MV-4-11 (cell line): Measurements from ENCODE around the gene ITGA7.

Experiments
- DNase-seq: peaks from one replicate; lab custom pipeline; 2025; lab: John Stamatoyannopoulos, UW

The ITGA7 gene

GRCh38 chr12:55700255-55701018 lies 7.3 kb downstream of the ITGA7 start:
- peak; percentile 75 for DNase-seq

DNA sequence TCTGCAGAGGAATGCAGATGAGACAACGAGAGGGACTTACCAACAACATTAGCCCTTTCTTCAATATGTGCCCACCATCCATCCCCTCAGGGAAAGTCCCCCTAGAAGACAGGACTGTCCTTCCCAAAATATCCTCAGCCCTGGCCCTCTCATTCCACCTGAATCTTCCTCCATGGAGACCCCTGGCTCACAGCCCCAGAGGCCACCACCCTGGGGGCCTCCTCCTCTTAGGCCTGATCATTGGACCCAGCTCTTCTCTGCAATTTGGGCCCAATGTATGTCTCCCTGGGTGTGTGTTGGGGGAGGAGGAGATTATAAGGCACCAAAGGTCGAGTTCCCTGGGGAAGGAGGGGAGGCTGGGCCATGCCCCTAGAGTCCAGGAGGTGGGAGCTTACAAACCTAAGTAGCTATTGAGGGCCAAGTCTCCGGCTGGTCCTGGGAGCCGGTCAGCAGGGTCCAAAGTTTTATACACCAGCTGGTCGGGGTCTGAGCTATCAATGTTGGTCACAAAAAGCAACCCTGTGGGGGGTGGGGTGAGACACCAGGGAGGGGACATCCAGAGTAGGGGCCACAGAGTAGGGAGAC lies 8.1 kb downstream of the ITGA7 start:
- DNase-seq = no peak

DNA sequence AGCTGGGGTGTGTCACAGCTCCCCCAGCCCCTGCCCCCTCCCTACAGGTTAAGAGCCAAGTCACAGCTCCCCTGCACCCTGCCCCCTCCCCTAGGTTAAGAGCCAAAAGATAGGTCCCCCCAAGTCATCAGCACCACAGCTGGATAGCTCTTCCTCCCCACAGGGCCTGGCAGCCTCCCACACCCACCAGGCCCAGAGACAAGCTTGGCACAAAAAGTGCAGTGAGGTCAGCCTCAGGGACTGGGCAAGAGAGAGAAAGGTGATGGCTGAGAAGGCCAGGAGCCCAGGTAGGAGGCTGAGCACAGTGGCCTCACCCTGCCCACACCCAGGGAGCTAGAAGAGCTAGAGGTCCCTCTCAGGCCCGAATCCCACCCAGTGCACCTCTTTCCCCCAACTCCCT lies 8.7 kb downstream of the ITGA7 start:
- no peak for DNase-seq

- no peak for DNase-seq
Measured at GRCh38 chr12:55698241-55698955, 9.3 kb downstream of the ITGA7 start.

GRCh38 chr12:55697686-55698085 lies 10.0 kb downstream of the ITGA7 start:
- DNase-seq = no peak

DNA sequence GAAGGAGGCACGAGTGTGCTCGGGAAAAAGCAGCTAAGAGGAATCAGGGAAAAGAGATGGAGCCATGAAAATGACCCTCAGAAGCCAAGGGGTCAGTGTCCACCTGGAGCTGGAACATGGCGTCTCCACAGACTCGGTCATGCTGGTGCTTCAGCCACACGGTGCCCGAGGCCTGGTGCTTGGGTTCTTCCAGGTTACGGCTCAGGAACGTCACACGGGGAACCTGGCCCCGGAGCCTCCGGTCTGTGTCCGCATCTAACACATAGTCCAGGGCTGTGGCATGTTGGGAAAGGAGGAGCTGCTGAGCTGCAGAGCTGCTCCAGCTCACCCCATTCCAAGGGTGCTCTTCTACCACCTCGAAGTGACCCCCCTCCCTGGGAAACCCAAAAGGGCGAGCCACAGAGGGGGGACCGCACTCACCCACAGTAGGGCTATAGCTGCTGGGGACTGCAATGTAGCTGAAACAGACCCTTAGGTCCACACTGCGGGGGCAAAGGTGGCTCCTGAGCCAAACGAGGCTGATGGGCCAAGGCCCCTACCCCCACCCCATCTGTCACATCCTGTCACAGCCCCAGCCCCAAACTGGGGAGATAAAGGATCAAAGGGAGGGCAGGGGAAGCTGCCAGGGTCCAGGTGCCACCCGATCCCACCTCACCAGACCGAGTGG lies 10.8 kb downstream of the ITGA7 start:
- no peak for DNase-seq

DNA sequence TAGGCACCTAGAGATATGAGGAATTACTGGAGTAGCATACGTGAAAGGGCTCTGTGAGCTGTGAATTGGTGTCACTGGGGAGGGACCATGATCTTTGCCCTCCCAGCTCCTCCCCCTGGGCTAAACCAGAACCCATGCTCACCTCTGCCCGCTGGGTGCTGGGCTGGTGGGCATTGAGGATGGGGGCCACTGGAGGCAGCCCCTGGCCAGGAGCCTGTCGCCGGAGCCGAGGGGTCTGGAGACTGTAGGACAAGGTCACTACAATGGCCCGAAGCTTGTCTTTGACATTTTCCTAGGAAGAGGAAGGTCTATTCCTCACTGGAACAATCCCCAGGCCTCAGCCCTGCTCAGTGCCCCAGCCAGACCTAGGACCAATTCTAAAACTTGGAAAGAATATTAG lies 11.6 kb downstream of the ITGA7 start:
- DNase-seq = no peak

DNA sequence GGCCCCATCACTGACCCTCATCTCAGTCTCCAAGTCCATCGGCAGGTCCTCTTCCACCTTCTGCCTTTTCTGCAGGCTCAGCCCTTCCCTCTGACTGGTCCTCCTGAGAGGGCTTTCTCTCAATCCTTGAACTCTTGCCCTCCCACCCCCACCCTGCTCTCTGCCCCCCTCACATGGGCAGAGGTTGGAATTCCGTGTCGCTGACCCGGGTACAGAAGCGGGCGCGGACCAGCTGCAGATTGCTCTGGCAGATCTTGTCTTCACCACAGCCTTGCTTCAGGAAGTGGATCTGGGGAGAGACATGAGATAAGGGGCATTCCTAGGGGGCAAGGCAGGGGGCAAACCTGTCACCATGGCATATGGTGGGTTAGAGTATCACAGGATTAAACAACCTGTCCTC lies 12.4 kb downstream of the ITGA7 start:
- no peak for DNase-seq

DNA sequence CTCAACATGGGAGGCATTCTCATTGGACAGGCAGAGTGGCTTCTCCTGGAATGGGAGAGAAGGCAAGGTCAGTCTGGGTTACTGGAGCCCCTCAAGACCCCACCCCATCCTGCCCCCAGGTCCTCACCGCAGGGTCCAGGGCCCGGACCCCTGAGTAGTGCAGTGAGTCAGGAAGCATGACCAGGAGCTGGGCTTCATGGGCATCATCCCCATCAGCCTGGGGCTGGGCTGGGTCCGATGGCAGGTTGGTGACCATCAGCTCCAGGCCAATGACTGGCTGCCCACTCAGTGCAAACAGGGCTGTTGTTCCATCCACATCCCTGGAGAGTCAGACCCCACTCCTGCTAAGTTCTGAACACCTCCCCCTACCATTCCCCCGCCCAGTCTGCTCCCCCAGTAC lies 13.1 kb downstream of the ITGA7 start:
- no peak for DNase-seq

GRCh38 chr12:55694188-55694515 lies 13.6 kb downstream of the ITGA7 start:
- no peak for DNase-seq

- no peak for DNase-seq
Measured at GRCh38 chr12:55693323-55694187, 14.1 kb downstream of the ITGA7 start.

GRCh38 chr12:55692631-55693322 lies 14.9 kb downstream of the ITGA7 start:
- no peak for DNase-seq

DNA sequence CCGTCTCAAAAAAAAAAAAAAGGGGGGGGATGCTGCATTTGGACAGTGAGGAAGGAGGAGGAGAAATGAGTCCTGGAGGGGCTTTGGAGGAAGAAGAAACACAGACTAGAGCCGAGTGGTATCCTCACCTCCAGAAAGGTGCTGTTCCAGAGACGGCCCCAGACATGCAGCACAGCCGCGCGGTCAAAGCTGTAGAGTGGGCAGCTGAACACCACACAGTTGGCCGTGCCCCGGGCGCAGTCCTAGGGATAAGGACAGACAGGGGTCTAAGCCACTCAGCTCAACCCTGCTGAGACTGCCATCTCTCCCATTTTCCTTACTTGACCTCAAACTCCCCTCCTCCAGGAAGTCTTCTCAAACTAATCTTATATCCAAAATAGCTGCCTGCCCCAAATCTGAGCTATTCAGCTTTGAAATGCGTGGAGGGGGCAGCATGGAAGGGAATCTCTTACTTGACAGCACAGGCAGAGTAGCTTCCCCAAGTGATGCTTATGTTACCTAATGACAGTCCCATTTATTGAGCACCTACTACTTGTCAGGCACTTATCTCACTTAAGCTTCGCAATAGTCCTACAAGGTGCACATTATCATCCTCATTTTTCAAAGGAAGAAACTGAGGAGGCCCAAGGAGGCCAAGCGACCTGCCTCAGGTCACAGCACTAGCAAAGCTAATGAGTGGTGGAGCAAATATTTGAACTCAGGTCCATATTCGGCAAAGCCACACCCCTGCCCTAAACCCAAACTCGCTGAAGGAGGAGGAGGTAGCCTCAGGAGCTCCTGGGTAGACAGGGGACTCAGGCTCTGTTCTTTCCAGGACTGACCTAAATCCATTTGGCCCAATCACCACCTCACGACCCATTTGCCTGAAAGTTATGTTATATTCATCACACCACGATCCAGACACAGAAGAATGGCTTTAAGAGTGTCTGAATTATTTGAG lies 18.7 kb downstream of the ITGA7 start:
- DNase-seq = no peak

- DNase-seq = no peak
Measured at GRCh38 chr12:55687746-55688145, 20.0 kb downstream of the ITGA7 start.

DNA sequence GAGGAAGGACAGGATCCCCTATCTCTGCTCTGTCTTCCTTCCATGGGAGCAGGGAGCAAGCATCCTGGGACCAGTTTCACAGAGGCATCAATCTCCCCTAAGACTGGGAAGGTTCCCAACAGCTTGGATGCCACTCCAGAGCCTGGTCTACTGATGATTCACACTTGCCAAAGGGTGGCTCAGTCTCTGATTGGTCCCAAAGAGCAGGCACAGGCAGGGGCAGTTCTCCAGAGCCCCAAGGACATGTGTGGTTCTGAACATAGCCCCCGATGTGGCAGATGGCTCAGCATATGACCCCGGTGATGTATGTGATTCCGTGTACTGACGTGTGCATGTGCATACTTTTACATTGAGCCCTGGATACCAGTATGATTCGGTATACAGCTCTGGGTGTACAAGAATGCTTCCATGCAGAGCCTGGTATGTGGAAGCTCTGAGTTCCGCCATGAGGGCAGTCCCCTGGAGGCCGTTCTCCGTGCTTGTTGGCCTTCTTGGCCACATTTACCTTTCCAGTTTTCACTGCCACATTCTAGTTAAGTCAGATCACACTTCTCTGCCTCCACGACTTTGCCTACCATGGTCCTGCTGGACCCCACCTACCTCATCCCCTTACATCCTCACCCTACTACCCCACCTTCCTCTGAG lies 21.2 kb downstream of the ITGA7 start:
- no peak for DNase-seq

- no peak for DNase-seq
Measured at GRCh38 chr12:55685671-55686070, 22.0 kb downstream of the ITGA7 start.

DNA sequence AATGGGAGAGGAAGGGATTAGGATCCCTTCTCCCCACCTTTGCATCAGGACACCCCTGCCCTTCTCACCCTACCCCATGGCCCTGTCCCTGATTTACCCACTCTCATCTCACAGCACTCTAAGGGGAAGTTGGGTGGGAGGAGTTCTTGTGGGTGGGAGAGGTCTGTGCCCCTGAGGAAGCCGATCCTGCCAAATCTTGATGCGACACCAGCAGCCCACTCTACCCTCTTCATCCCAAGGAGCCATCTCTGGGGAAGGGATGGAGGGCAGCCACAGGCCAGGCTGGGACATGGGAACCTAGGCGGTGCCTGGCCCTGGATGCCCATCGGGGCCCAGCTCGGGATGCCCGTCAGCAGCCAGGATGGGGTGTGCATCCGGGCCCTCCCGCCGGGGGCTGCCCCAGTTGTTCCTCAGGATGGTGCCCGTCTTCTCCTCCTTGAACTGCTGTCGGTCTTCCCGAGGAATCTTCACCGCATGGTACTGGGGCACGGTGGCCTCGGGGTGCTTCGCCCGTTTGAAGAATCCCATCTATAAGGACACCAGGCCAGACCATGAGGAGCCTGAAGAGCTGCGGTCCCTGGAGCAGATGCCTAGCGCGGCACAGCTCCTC lies 22.8 kb downstream of the ITGA7 start:
- no peak for DNase-seq

DNA sequence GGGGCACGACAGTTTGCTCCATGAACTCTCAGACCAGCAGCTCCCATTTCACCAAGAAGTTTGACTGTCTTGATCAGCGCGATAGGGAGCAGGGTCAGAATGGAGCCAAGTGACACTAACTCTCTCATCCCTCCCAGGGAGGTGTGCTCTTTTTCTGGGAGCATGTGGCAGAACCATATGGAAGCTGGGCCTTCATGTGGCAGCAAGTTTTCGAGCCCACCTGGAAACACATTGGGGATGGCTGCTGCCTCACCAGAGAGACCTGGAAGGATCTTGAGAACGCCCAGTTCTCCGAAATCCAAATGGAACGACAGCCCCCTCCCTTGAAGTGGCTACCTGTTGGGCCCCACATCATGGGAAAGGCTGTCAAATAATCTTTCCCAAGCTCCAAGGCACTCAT lies 24.0 kb downstream of the ITGA7 start:
- no peak for DNase-seq

GRCh38 chr12:55682087-55682796 lies 25.5 kb downstream of the ITGA7 start:
- DNase-seq = no peak
